WERI-Rb-1 (cell line): ENCODE results near the gene PLPP3.

ENCODE experiments used
- DNase-seq: peaks from one replicate; pipeline ENCODE4 v3.0.0-alpha.2; 2020
- H3K27ac ChIP-seq: fragments of 250-450 bp; sonication (Bioruptor Pico); 2 replicates; pipeline ENCODE4 v1.5.1; 2020; ENCODE audit warnings: mild to moderate bottlenecking, moderate library complexity
- H3K27me3 ChIP-seq: fragments of 250-450 bp; sonication (Bioruptor Pico); 2 replicates; pipeline ENCODE4 v1.5.1; 2021; ENCODE audit warnings: mild to moderate bottlenecking, low read depth, moderate library complexity; ENCODE audit not compliant: insufficient read depth, severe bottlenecking
- H3K36me3 ChIP-seq: fragments of 250-450 bp; sonication (Bioruptor Pico); 2 replicates; pipeline ENCODE4 v1.5.1; 2020; ENCODE audit warnings: mild to moderate bottlenecking, moderate library complexity
- H3K4me3 ChIP-seq: 2 replicates; pipeline ENCODE4 v1.5.1; 2011; ENCODE audit warnings: low read depth, mild to moderate bottlenecking, control low read depth, low read length
- H3K9me3 ChIP-seq: fragments of 250-450 bp; sonication (Bioruptor Pico); 2 replicates; pipeline ENCODE4 v1.5.1; 2021; ENCODE audit warnings: mild to moderate bottlenecking, moderate library complexity; ENCODE audit not compliant: severe bottlenecking
- CTCF ChIP-seq: IDR thresholded peaks from 2 replicates; pipeline ENCODE4 v1.5.1; 2011; ENCODE audit warnings: low read depth, mild to moderate bottlenecking, control low read depth, inconsistent platforms, low read length

Gene PLPP3

GRCh38 chr1:56586502-56586901 is 7.1 kb upstream of the PLPP3 start:
- no peak for DNase-seq
- H3K27ac ChIP-seq, result no peak overlapping the region
- H3K4me3 ChIP-seq, result no peak overlapping the region
- H3K9me3 ChIP-seq, result no peaks in the 10 kb centered on the region
- no peak for TF ChIP-seq CTCF
- no peaks in the 10 kb centered on the region for H3K27me3 ChIP-seq
- H3K36me3 ChIP-seq, result no peaks in the 10 kb centered on the region

- Histone ChIP-seq H3K4me3 (no peak overlapping the region), H3K36me3 (no peaks in the 10 kb centered on the region), H3K27me3 (no peaks in the 10 kb centered on the region), H3K9me3 (no peaks in the 10 kb centered on the region), H3K27ac (no peak overlapping the region)
- no peak for TF ChIP-seq CTCF
- DNase-seq, result no peak
These were observed 6.6 kb upstream of the PLPP3 start for GRCh38 chr1:56585985-56586384.

- TF ChIP-seq CTCF, result peak; percentile 53
- Histone ChIP-seq H3K27ac (no peak overlapping the region), H3K4me3 (no peak overlapping the region), H3K9me3 (no peaks in the 10 kb centered on the region), H3K27me3 (no peaks in the 10 kb centered on the region), H3K36me3 (no peaks in the 10 kb centered on the region)
- no peak for DNase-seq
These were observed 5.7 kb upstream of the PLPP3 start for GRCh38 chr1:56584910-56585528.

GRCh38 chr1:56583957-56584468 is 4.7 kb upstream of the PLPP3 start:
- Histone ChIP-seq H3K27ac (no peak overlapping the region), H3K27me3 (no peaks in the 10 kb centered on the region), H3K4me3 (no peak overlapping the region), H3K9me3 (no peaks in the 10 kb centered on the region), H3K36me3 (no peaks in the 10 kb centered on the region)
- no peak for DNase-seq
- TF ChIP-seq CTCF, result no peak

- Histone ChIP-seq H3K4me3 (no peak overlapping the region), H3K27ac (no peak overlapping the region), H3K9me3 (no peaks in the 10 kb centered on the region), H3K27me3 (no peaks in the 10 kb centered on the region), H3K36me3 (no peaks in the 10 kb centered on the region)
- TF ChIP-seq CTCF, result no peak
- DNase-seq, result no peak
These were observed 1.4 kb upstream of the PLPP3 start for GRCh38 chr1:56580771-56581170.
